ENCODE results near the gene LBR. TPM values are rescaled to one million over a fixed set of nuclear protein-coding genes. Genes with fewer than 3 reads are reported as not detected.
A peak's percentile ranks its signal among the peaks of the same experiment; 100 is the strongest.

The LBR gene
- total RNA-seq, 1 experiment from 2014 or later = 60.9 TPM

- Mint-ChIP-seq H3K27ac (peak overlapping the region in 1 of 3 experiments; percentile 36; a peak in 1 of 7 replicates), H3K4me1 (peaks cover 24 to 29% of the 10 kb centered on the region in 2 experiments), H3K4me3 (no peak overlapping the region), H3K27me3 (ENCODE audit: low read depth) (no peaks in the 10 kb centered on the region), H3K36me3 (ENCODE audit: insufficient read depth in 1 of 3, low read depth in 3 of 3) (peaks cover 26 to 55% (median 47%) of the 10 kb centered on the region in 3 experiments; a peak in 6 of 7 replicates), H3K9me3 (no peaks in the 10 kb centered on the region)
- H3K27me3 ChIP-seq (ENCODE audit: insufficient read depth, low read length) = no peaks in the 10 kb centered on the region
- no peak overlapping the region for H2AFZ ChIP-seq (ENCODE audit: low read length)
- H3K23me2 ChIP-seq (ENCODE audit: insufficient read length, low read depth, low read length, poor library complexity, severe bottlenecking) = no peaks in the 10 kb centered on the region
- no peak overlapping the region for H2AK5ac ChIP-seq (ENCODE audit: insufficient read length, low read length)
- H3T11ph ChIP-seq (ENCODE audit: low read length) = no peak overlapping the region
- H2BK15ac ChIP-seq (ENCODE audit: low read depth, low read length) = no peak overlapping the region
- no peak overlapping the region for H3K27ac ChIP-seq (ENCODE audit: insufficient read length, low read depth, low read length)
- H3K4ac ChIP-seq (ENCODE audit: low read depth, low read length) = no peak overlapping the region
- no peak overlapping the region for H2BK12ac ChIP-seq (ENCODE audit: insufficient read length, low read depth, low read length)
- no peaks in the 10 kb centered on the region for H3K9me3 ChIP-seq (ENCODE audit: control insufficient read depth, low read depth, low read length)
- H3K9ac ChIP-seq (ENCODE audit: extremely low read depth, insufficient read length, low read length) = no peak overlapping the region
- no peak overlapping the region for H4K8ac ChIP-seq (replicated peaks; ENCODE audit: insufficient read length, low read depth, low read length)
- H3K23ac ChIP-seq (ENCODE audit: insufficient read length, low read depth, low read length) = no peak overlapping the region
- TF ChIP-seq CTCF (conservative IDR thresholded peaks at IDR 0.05) = no peak
- no peak overlapping the region for H4K5ac ChIP-seq (ENCODE audit: insufficient read length, low read depth, low read length)
- H3K4me2 ChIP-seq (ENCODE audit: insufficient read depth, insufficient read length, low read length) = no peak overlapping the region
- H4K20me1 ChIP-seq (ENCODE audit: control insufficient read depth, insufficient read depth, insufficient read length) = no peaks in the 10 kb centered on the region
- no peak overlapping the region for H4K91ac ChIP-seq (ENCODE audit: insufficient read length, low read depth, low read length)
- H3K14ac ChIP-seq (ENCODE audit: insufficient read depth, low read length) = no peak overlapping the region
- H2BK20ac ChIP-seq (ENCODE audit: low read depth, low read length, poor library complexity, severe bottlenecking) = no peak overlapping the region
- H3K56ac ChIP-seq (ENCODE audit: insufficient read length, low read depth, low read length) = no peak overlapping the region
- no peak overlapping the region for H3K18ac ChIP-seq (ENCODE audit: insufficient read length, low read depth, low read length)
- WGBS (ENCODE audit: extremely low coverage, insufficient read length, low lambda C conversion rate) = no CpG with 5 or more reads among the region's 6 CpGs
- DNase-seq = no peak
- no peak overlapping the region for H2BK120ac ChIP-seq (ENCODE audit: low read depth, low read length, poor library complexity, severe bottlenecking)
- H3K4me1 ChIP-seq (ENCODE audit: insufficient read depth, low read length) = no peaks in the 10 kb centered on the region; the same call in 1 of the 2 replicates
- H2BK5ac ChIP-seq (ENCODE audit: insufficient read length, low read length) = no peak overlapping the region
- no peaks in the 10 kb centered on the region for H3K79me1 ChIP-seq (ENCODE audit: insufficient read depth, low read depth, low read length, poor library complexity, severe bottlenecking)
- 0 out of 2 replicates have a peak, but pooled peaks cover 2% of the 10 kb centered on the region for H3K79me2 ChIP-seq (ENCODE audit: insufficient read depth, low read length)
Measured at GRCh38 chr1:225410036-225410435, 17.8 kb downstream of the LBR start.
